NT2/D1 (cell line): ENCODE results near the gene CDK6.

Source experiments
- DNase-seq: peaks from one replicate; pipeline ENCODE4 v3.0.0-alpha.2; 2011; ENCODE audit warnings: low read depth, low spot score
- H3K27me3 ChIP-seq: 2 replicates; pipeline ENCODE4 v1.6.0; 2011; ENCODE audit warnings: mild to moderate bottlenecking; ENCODE audit not compliant: insufficient read length, insufficient read depth
- H3K36me3 ChIP-seq: 2 replicates; pipeline ENCODE4 v1.6.1; 2011; ENCODE audit warnings: mild to moderate bottlenecking, low read length, mixed read lengths; ENCODE audit not compliant: insufficient read depth, insufficient read length
- H3K4me1 ChIP-seq: 2 replicates; pipeline ENCODE4 v1.5.1; 2011; ENCODE audit not compliant: insufficient read depth, insufficient read length
- H3K4me3 ChIP-seq: 2 replicates; pipeline ENCODE4 v1.5.1; 2011; ENCODE audit warnings: low read depth; ENCODE audit not compliant: insufficient read length
- H3K9ac ChIP-seq: 2 replicates; pipeline ENCODE4 v1.6.0; 2011; ENCODE audit warnings: low read depth; ENCODE audit not compliant: insufficient read length
- H3K9me3 ChIP-seq: 2 replicates; pipeline ENCODE4 v1.5.1; 2011; ENCODE audit warnings: mild to moderate bottlenecking, low read length; ENCODE audit not compliant: insufficient read depth
- SUZ12 ChIP-seq: IDR thresholded peaks from 2 replicates; pipeline ENCODE4 v1.6.1; 2011; ENCODE audit not compliant: insufficient read length, insufficient read depth; ENCODE audit errors: extremely low read depth
- YY1 ChIP-seq: IDR thresholded peaks from 2 replicates; pipeline ENCODE4 v1.6.1; 2011; ENCODE audit not compliant: insufficient read length, insufficient read depth
- ZNF274 ChIP-seq: IDR thresholded peaks from 2 replicates; pipeline ENCODE4 v1.6.1; 2011; ENCODE audit warnings: mild to moderate bottlenecking, low read depth, low read length

CDK6 gene

DNA sequence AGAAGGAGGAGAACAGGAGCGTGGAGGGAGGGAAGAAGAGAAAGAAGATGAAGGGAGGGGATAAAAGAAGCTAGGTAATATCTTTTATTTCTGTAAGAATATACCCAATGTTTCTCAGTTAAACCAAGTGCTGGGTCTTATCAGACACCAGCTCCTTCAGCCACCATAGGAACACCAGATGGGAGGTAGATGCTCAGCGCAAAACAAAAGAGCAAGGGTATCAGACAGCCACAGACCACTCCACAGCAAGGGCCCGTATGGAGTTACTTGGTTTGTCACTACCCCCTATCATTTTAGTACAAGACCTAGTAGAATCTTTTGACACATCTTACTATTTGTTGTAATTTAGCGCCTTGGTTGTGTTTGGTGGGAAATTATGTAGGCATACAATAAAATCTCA lies 180.3 kb downstream of the CDK6 start:
- no peak for DNase-seq
- Histone ChIP-seq H3K36me3 (peaks cover 15% of the 10 kb centered on the region), H3K4me3 (no peak overlapping the region), H3K9ac (no peak overlapping the region), H3K4me1 (no peaks in the 10 kb centered on the region), H3K9me3 (no peaks in the 10 kb centered on the region), H3K27me3 (no peaks in the 10 kb centered on the region)
- TF ChIP-seq ZNF274: no peak
- no peak for TF ChIP-seq YY1

DNA sequence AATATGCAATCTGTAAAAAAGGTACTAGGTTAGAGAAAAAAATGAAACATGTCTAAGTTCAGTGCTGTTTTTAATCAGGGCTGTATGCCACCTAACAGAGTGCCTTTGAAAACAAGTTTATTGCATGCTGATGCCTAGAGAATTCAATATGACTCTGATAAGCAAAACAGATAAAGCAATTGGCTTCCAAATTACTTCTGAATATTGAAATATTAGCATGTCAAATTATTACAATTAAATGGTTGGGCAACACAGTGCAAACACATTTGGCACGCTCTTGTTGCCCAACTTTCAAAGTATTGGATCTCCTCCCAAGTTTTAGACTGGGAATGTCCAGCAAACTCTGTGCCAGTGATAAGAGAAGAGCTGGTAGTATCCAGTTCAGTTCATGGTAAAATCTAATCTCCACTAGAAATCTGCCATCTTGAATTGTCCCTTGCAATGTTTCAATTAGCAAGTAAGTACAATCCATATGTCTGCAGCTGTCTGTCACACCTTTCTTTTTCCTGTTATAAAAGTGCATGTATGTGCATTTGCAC lies 181.0 kb downstream of the CDK6 start:
- Histone ChIP-seq H3K9ac (no peak overlapping the region), H3K27me3 (no peaks in the 10 kb centered on the region), H3K4me3 (no peak overlapping the region), H3K36me3 (peaks cover 7% of the 10 kb centered on the region), H3K4me1 (no peaks in the 10 kb centered on the region), H3K9me3 (no peaks in the 10 kb centered on the region)
- TF ChIP-seq ZNF274: no peak
- no peak for TF ChIP-seq SUZ12
- TF ChIP-seq YY1: no peak
- DNase-seq: no peak

DNA sequence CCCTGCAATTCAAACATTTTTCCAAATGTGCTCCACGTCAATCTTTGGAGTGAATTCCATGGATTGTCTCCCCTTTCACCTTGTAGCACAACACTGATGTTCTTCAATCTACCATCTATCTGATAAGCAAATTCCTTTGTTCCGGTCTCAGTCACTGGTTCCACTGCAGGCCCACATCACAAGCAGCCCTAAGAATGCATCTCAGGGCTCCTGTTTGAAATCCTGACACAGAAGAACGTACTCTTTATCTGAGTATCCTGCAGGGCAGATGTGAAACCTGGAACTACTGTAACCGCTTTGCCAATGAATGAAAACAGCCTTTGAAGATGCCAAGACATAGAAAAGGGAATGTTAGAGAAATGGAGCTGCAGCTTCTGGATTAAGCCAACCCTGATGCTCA lies 183.2 kb downstream of the CDK6 start:
- no peaks in the 10 kb centered on the region for H3K4me1 ChIP-seq
- no peak overlapping the region for H3K4me3 ChIP-seq
- no peaks in the 10 kb centered on the region for H3K9me3 ChIP-seq
- H3K36me3 ChIP-seq: no peaks in the 10 kb centered on the region
- DNase-seq: no peak
- TF ChIP-seq ZNF274: no peak
- no peak overlapping the region for H3K9ac ChIP-seq
- H3K27me3 ChIP-seq: no peaks in the 10 kb centered on the region

DNA sequence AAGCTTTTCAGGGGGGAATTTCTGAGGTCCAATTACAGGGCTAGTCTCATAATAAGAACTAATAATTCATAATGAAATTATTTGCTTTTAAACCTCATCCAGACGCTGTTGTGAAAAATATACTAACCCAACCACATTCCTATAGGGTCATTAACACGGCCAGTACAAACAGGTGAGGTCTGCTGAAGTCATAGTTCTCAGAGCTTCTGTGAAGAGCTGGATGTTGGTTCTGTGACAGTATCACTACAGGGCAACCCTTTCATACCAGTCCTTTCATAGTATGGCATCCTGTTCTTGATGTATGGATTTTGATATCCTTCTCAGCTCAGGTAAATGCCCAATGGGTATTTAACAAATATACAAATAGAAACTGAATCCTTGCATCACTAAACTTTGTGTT lies 183.8 kb downstream of the CDK6 start:
- Histone ChIP-seq H3K9me3 (no peaks in the 10 kb centered on the region), H3K4me3 (no peak overlapping the region), H3K9ac (no peak overlapping the region), H3K36me3 (no peaks in the 10 kb centered on the region), H3K4me1 (no peaks in the 10 kb centered on the region), H3K27me3 (no peaks in the 10 kb centered on the region)
- DNase-seq: no peak
- TF ChIP-seq SUZ12: no peak
- no peak for TF ChIP-seq ZNF274
- no peak for TF ChIP-seq YY1

DNA sequence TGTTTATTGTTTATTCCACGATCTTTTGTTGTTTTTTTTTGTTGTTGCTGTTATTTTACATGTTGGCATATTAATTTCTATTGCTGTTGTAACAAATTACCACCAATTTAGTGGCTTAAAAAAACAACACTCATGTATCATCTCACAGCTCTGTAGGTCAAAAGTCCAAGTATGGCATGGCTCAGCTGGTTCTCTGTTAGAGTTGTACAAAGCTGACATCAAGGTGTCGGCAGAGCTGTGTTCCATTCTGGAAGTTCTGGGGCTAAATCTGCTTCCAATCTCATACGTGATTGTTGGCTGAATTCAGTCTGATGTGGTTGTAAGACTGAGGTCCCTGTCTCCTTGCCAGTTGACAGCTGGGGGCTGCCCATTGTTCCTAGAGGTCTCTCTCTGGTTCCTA lies 186.0 kb downstream of the CDK6 start:
- H3K36me3 ChIP-seq: no peaks in the 10 kb centered on the region
- no peaks in the 10 kb centered on the region for H3K4me1 ChIP-seq
- H3K27me3 ChIP-seq: no peaks in the 10 kb centered on the region
- TF ChIP-seq SUZ12: no peak
- TF ChIP-seq YY1: no peak
- TF ChIP-seq ZNF274: no peak
- H3K9ac ChIP-seq: no peak overlapping the region
- no peak for DNase-seq
- no peaks in the 10 kb centered on the region for H3K9me3 ChIP-seq
- no peak overlapping the region for H3K4me3 ChIP-seq

DNA sequence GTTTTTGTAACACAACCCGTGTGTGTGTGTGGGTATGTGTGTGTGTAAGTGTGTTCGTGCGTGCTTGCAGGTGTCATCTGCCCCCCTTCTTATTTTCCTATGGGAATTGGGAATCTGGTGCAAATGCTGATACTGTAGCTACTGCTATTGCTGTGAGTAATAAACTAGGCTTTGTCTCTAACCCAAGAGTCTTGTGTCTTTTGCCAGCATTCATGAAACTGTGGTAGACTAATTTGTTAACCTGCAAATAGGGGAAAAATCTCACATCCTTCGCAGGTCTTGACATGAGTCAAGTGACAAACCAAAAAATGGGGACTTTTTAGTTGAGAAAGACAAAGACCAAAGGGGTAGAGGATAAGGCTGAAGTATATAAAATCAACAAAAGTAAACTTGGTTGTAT lies 188.3 kb downstream of the CDK6 start:
- H3K4me1 ChIP-seq: no peaks in the 10 kb centered on the region
- no peak overlapping the region for H3K9ac ChIP-seq
- no peak for DNase-seq
- H3K4me3 ChIP-seq: no peak overlapping the region
- H3K27me3 ChIP-seq: no peaks in the 10 kb centered on the region
- no peaks in the 10 kb centered on the region for H3K9me3 ChIP-seq
- H3K36me3 ChIP-seq: no peaks in the 10 kb centered on the region
- TF ChIP-seq ZNF274 (no peak), YY1 (no peak), SUZ12 (no peak)

DNA sequence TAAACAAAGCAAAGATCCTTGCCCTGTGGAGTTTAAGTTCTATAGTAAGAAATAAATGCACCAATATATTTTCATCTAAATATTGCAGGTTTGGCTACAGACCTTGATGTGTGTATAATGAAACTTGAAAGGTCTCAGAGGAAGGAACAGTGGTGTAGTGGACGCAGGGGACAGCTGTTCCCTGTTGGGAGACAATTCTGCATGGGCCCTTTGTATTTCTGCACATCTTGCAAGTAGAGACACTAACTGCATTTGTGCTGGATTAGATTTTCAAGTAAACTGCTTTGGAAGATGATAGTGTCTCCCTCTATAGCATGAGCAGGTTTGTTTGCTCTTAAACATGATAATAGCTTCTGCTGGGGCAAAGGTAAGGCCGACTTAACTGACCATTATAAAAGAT lies 188.7 kb downstream of the CDK6 start:
- no peaks in the 10 kb centered on the region for H3K9me3 ChIP-seq
- H3K36me3 ChIP-seq: no peaks in the 10 kb centered on the region
- no peak for TF ChIP-seq SUZ12
- TF ChIP-seq YY1: no peak
- no peak for TF ChIP-seq ZNF274
- H3K9ac ChIP-seq: no peak overlapping the region
- H3K4me3 ChIP-seq: no peak overlapping the region
- H3K4me1 ChIP-seq: no peaks in the 10 kb centered on the region
- DNase-seq: no peak
- H3K27me3 ChIP-seq: no peaks in the 10 kb centered on the region
